ENCODE data around the gene TECPR2. TPM values are rescaled to one million over a fixed set of nuclear protein-coding genes. Genes with fewer than 3 reads are reported as not detected.

TECPR2 gene
- total and polyA plus RNA-seq, 10 of the 15 experiments (the other 5 are each of a cell fraction or from before 2014, with no cell fraction given), result 0.15 to 10.0 (median 3.0) TPM

DNA sequence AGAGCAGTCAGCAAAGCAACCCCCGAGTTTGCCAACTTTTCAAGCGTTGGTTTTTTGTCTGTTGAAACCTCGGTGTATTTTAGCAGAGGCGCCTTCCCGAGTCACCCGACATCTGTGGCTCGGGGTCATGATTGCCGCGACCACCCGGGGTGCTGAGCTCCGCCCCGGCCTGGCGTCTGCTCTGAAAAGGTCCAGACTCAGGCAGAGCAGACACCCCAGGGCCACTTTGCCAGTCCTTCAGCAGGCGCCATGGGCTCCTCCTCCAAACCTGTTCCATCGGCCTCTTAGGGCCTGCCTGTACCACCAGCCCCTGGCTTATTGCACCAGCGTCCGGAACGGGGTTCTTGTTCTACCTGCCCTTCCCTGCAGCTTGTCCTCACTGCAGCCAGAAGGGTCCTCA, 127.7 kb downstream of the TECPR2 start (continued):
- no peak for TF ChIP-seq GATAD2B (conservative IDR thresholded peaks at IDR 0.05; ENCODE audit: low read depth)

- Histone ChIP-seq H3K4me3 (no peak overlapping the region), H3K9ac (ENCODE audit: control insufficient read depth, insufficient read depth, low read length) (no peak overlapping the region), H3K79me2 (ENCODE audit: control insufficient read depth, insufficient read depth, low read length) (no peaks in the 10 kb centered on the region), H3K36me3 (ENCODE audit: control insufficient read depth in 2 of 2, insufficient read depth in 2 of 2, low read length in 1 of 2) (no peaks in the 10 kb centered on the region), H3K27ac (ENCODE audit: control insufficient read depth, insufficient read depth) (no peak overlapping the region), H2AFZ (ENCODE audit: control insufficient read depth, low read depth, low read length) (no peak overlapping the region), H3K27me3 (replicated peaks in 1 of 2; ENCODE audit: control insufficient read depth in 2 of 2, insufficient read depth in 2 of 2, low read length in 1 of 2) (no peaks in the 10 kb centered on the region), H3K4me2 (ENCODE audit: control insufficient read depth, insufficient read depth) (no peak overlapping the region), H3K4me1 (ENCODE audit: control insufficient read depth, insufficient read depth, low read length) (no peaks in the 10 kb centered on the region), H3K9me3 (replicated peaks; ENCODE audit: control insufficient read depth, insufficient read depth, low read length) (no peaks in the 10 kb centered on the region), H4K20me1 (ENCODE audit: control insufficient read depth, insufficient read depth) (no peaks in the 10 kb centered on the region)
- TF ChIP-seq FOS (IDR thresholded peaks at IDR 0.05; ENCODE audit: borderline replicate concordance, extremely low read depth, insufficient read length) (no peak), MYC (IDR thresholded peaks at IDR 0.05; ENCODE audit: insufficient read depth, insufficient read length, insufficient replicate concordance, low read length, severe bottlenecking) (no peak), MTA2 (IDR thresholded peaks at IDR 0.05; ENCODE audit: low read depth) (no peak), NFYA (IDR thresholded peaks at IDR 0.05; ENCODE audit: borderline replicate concordance, low read depth, low read length) (no peak), STAT1 (conservative IDR thresholded peaks at IDR 0.05) (no peak), NBN (IDR thresholded peaks at IDR 0.05) (no peak), NRF1 (conservative IDR thresholded peaks at IDR 0.05; ENCODE audit: low read depth, low read length) (no peak), LARP7 (IDR thresholded peaks at IDR 0.05) (no peak), GABPA (IDR thresholded peaks at IDR 0.05; ENCODE audit: low read depth) (no peak), YBX1 (IDR thresholded peaks at IDR 0.05) (no peak), JUNB (IDR thresholded peaks at IDR 0.05) (no peak), KAT2A (conservative IDR thresholded peaks at IDR 0.05; ENCODE audit: control insufficient read depth, low read depth, low read length) (no peak), SP1 (IDR thresholded peaks at IDR 0.05; ENCODE audit: low read depth, low read length) (no peak), SUPT20H (IDR thresholded peaks at IDR 0.05; ENCODE audit: borderline replicate concordance, control insufficient read depth, low read depth, low read length) (no peak), USF1 (IDR thresholded peaks at IDR 0.05; ENCODE audit: borderline replicate concordance, extremely low read length, insufficient read depth, low read depth, low read length) (no peak), BRCA1 (IDR thresholded peaks at IDR 0.05; ENCODE audit: low read depth, low read length) (no peak), PAX5 (IDR thresholded peaks at IDR 0.05; ENCODE audit: borderline replicate concordance, low read depth, low read length) (no peak), MAX (IDR thresholded peaks at IDR 0.05; ENCODE audit: low read depth, low read length) (no peak)
- TF ChIP-seq, protein P1, sequence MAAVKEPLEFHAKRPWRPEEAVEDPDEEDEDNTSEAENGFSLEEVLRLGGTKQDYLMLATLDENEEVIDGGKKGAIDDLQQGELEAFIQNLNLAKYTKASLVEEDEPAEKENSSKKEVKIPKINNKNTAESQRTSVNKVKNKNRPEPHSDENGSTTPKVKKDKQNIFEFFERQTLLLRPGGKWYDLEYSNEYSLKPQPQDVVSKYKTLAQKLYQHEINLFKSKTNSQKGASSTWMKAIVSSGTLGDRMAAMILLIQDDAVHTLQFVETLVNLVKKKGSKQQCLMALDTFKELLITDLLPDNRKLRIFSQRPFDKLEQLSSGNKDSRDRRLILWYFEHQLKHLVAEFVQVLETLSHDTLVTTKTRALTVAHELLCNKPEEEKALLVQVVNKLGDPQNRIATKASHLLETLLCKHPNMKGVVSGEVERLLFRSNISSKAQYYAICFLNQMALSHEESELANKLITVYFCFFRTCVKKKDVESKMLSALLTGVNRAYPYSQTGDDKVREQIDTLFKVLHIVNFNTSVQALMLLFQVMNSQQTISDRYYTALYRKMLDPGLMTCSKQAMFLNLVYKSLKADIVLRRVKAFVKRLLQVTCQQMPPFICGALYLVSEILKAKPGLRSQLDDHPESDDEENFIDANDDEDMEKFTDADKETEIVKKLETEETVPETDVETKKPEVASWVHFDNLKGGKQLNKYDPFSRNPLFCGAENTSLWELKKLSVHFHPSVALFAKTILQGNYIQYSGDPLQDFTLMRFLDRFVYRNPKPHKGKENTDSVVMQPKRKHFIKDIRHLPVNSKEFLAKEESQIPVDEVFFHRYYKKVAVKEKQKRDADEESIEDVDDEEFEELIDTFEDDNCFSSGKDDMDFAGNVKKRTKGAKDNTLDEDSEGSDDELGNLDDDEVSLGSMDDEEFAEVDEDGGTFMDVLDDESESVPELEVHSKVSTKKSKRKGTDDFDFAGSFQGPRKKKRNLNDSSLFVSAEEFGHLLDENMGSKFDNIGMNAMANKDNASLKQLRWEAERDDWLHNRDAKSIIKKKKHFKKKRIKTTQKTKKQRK (IDR thresholded peaks at IDR 0.05; ENCODE audit: low read depth, low read length), result no peak
- intact Hi-C loops (cut with micrococcal nuclease; ENCODE audit: unreplicated experiment) (no loop called here), in situ Hi-C loops (cut with MboI) (no loop called here)
- FAIRE-seq (no peak), DNase-seq (ENCODE audit: low read depth, low spot score) (no peak), ATAC-seq (no peak)
- ChIA-PET POLR2A (no interaction called here), RAD21 (ENCODE audit: unreplicated experiment) (no interaction called here), SMC1A (ENCODE audit: uncharacterized antibody, unreplicated experiment) (no interaction called here), CTCF (no interaction called here)
- no TSS peak for BruUV-seq (replicated peaks)
- 39% methylated on average over 3 of the region's 3 CpGs for WGBS (ENCODE audit: insufficient coverage, insufficient replicate concordance, low lambda C conversion rate, missing lambda C conversion rate)
Observed at GRCh38 chr14:102491366-102491765, 128.6 kb downstream of the TECPR2 start.

Data from GM12878 (cell line).